ENCODE measurements around the gene CYP3A7. TPM values are rescaled to one million over a fixed set of nuclear protein-coding genes. Genes with fewer than 3 reads are reported as not detected.
"Not testable (repeated sequence)": the region's sequence is repeated elsewhere in the genome, so short reads cannot be mapped to it uniquely, and the experiment has no call there.

Gene CYP3A7
- total and polyA plus RNA-seq, 2 of the 4 experiments (the other 2 are of a cell fraction) = not detected

DNA sequence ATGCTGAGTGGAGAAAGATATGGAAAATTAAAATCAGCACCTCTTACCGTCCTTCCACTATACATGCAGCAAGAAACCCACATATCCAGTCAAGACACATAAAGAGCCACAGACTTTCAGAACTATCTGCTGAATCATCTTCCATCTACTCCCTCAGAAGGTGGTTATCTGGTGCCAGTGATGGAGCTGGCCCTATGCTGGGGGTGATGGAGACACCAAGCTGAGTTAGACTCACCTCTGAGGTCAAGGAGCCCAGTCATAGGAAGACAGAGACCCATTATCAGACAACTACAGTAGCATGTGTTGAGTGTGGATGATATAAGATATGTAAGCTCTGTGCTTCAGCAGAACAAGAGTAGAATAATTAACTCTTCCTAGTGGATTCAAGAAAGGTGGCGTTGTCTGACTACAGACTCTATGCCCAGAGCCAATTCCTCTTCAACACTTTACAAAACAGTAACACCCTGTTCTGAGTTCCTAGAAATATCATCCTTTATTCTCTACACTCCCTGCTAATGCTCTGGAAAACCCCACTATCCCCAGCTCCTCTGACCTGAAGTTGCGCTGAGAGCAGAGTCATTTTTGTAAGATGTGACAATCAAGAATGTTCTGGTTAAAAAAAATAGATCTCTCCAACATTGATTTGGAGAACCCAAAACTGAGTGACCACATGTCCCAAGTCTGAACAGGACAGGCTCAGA is 69.5 kb downstream of the CYP3A7 start:
- H3K79me1 ChIP-seq (ENCODE audit: low read depth in 1 of 2, low read length in 2 of 2) = no peaks in the 10 kb centered on the region
- no peak overlapping the region for H3K27ac ChIP-seq (ENCODE audit: insufficient read depth, low read length)
- no peak overlapping the region for H2AK5ac ChIP-seq (ENCODE audit: low read depth, low read length)
- no peak overlapping the region for H4K5ac ChIP-seq (ENCODE audit: low read depth, low read length)
- H3K9me1 ChIP-seq (ENCODE audit: insufficient read depth, low read length) = 0 out of 2 replicates have a peak, but pooled peaks cover 3% of the 10 kb centered on the region
- ATAC-seq (ENCODE audit: low read depth) (no peak), DNase-seq (no peak)
- no peak overlapping the region for H2BK120ac ChIP-seq (ENCODE audit: low read depth, low read length)
- intact Hi-C loops (cut with micrococcal nuclease) (no loop called here), in situ Hi-C loops (cut with MboI; ENCODE audit: low sequenced_read_pairs) (no loop called here), dilution Hi-C loops (cut with HindIII; ENCODE audit: low sequenced_read_pairs, unreplicated experiment) (no loop called here)
- H3K14ac ChIP-seq (replicated peaks; ENCODE audit: low read depth, low read length) = no peak overlapping the region
- ChIA-PET CTCF (no interaction called here), POLR2A (ENCODE audit: unreplicated experiment) (no interaction called here)
- WGBS, 2 experiments (ENCODE audit: extremely low coverage in 2 of 2, insufficient read length in 1 of 2) = no CpG with 5 or more reads among the region's 3 CpGs
- no peaks in the 10 kb centered on the region for H3K9me3 ChIP-seq (ENCODE audit: control insufficient read depth, insufficient read depth, low read length)
- no peak overlapping the region for H2AFZ ChIP-seq (replicated peaks; ENCODE audit: low read length, poor library complexity)
- no peak overlapping the region for H4K91ac ChIP-seq (ENCODE audit: insufficient read depth, low read depth, low read length)
- no peak overlapping the region for H4K8ac ChIP-seq (ENCODE audit: low read depth in 2 of 2, low read length in 2 of 2)
- no TSS peak for BruUV-seq (replicated peaks)
- H2BK15ac ChIP-seq (ENCODE audit: low read depth, low read length) = no peak overlapping the region
- no peaks in the 10 kb centered on the region for H4K20me1 ChIP-seq (ENCODE audit: insufficient read depth, low read length)
- no peaks in the 10 kb centered on the region for H3K27me3 ChIP-seq (ENCODE audit: control insufficient read depth, insufficient read depth, low read length)
- no peak overlapping the region for H2BK5ac ChIP-seq (ENCODE audit: low read depth, low read length, poor library complexity, severe bottlenecking)
- H2AK9ac ChIP-seq (replicated peaks; ENCODE audit: low read depth, low read length, poor library complexity) = no peak overlapping the region
- H3K56ac ChIP-seq (ENCODE audit: extremely low read depth, insufficient read depth, low read length) = no peak overlapping the region
- no peaks in the 10 kb centered on the region for H3K4me1 ChIP-seq (ENCODE audit: control insufficient read depth, insufficient read depth, low read length)
- H3K4me2 ChIP-seq (ENCODE audit: low read depth, low read length) = no peak overlapping the region
- no peak overlapping the region for H3K4ac ChIP-seq (ENCODE audit: low read depth, low read length)
- H2BK20ac ChIP-seq (ENCODE audit: low read depth, low read length) = no peak overlapping the region
- TF ChIP-seq CEBPB (IDR thresholded peaks at IDR 0.05; ENCODE audit: low read depth, low read length) = no peak
- TF ChIP-seq SMC3 (IDR thresholded peaks at IDR 0.05; ENCODE audit: low read depth, low read length) = no peak
- TF ChIP-seq POLR2A (IDR thresholded peaks at IDR 0.05; ENCODE audit: low read depth, low read length) = no peak
- TF ChIP-seq MAFK (IDR thresholded peaks at IDR 0.05; ENCODE audit: low read depth, low read length) = no peak
- no peak for TF ChIP-seq RAD21 (IDR thresholded peaks at IDR 0.05; ENCODE audit: low read length)
- TF ChIP-seq NFE2L2 (IDR thresholded peaks at IDR 0.05; ENCODE audit: low read depth, low read length) = no peak
- TF ChIP-seq, protein P1, sequence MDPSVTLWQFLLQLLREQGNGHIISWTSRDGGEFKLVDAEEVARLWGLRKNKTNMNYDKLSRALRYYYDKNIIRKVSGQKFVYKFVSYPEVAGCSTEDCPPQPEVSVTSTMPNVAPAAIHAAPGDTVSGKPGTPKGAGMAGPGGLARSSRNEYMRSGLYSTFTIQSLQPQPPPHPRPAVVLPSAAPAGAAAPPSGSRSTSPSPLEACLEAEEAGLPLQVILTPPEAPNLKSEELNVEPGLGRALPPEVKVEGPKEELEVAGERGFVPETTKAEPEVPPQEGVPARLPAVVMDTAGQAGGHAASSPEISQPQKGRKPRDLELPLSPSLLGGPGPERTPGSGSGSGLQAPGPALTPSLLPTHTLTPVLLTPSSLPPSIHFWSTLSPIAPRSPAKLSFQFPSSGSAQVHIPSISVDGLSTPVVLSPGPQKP (IDR thresholded peaks at IDR 0.05; ENCODE audit: borderline replicate concordance, low read depth, low read length) = no peak
- no peak overlapping the region for H3K23ac ChIP-seq (ENCODE audit: low read depth, low read length)
- H3K36me3 ChIP-seq (ENCODE audit: control insufficient read depth, insufficient read depth, low read length) = no peaks in the 10 kb centered on the region
- no peak overlapping the region for H3K9ac ChIP-seq (ENCODE audit: low read depth, low read length)
- H3K4me3 ChIP-seq (ENCODE audit: insufficient read depth, low read depth, low read length) = no peak overlapping the region
- H3K18ac ChIP-seq (ENCODE audit: low read depth, low read length) = no peak overlapping the region

DNA sequence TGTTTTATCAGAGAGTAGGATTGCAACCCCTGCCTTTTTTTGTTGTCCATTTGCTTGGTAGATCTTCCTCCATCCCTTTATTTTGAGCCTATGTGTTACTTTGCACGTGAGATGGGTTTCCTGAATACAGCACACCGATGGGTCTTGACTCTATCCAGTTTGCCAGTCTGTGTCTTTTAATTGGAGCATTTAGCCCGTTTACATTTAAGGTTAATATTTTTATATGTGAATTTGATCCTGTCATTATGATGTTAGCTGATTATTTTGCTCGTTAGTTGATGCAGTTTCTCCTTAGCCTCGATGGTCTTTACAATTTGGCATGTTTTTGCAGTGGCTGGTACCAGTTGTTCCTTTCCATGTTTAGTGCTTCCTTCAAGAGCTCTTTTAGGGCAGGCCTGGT is 77.1 kb downstream of the CYP3A7 start:
- H4K5ac ChIP-seq (ENCODE audit: low read depth, low read length); H2AFZ ChIP-seq (replicated peaks; ENCODE audit: low read length, poor library complexity); H2BK120ac ChIP-seq (ENCODE audit: low read depth, low read length); POLR2A ChIA-PET (ENCODE audit: unreplicated experiment); H4K20me1 ChIP-seq (ENCODE audit: insufficient read depth, low read length); H4K8ac ChIP-seq (ENCODE audit: low read depth in 2 of 2, low read length in 2 of 2); intact Hi-C loops (cut with micrococcal nuclease); DNase-seq; H3K79me1 ChIP-seq (ENCODE audit: low read depth in 1 of 2, low read length in 2 of 2); H2AK5ac ChIP-seq (ENCODE audit: low read depth, low read length); H3K9me3 ChIP-seq (ENCODE audit: control insufficient read depth, insufficient read depth, low read length); H3K18ac ChIP-seq (ENCODE audit: low read depth, low read length); H4K91ac ChIP-seq (ENCODE audit: insufficient read depth, low read depth, low read length); H3K14ac ChIP-seq (replicated peaks; ENCODE audit: low read depth, low read length); ATAC-seq (ENCODE audit: low read depth); H3K4me1 ChIP-seq (ENCODE audit: control insufficient read depth, insufficient read depth, low read length); H2BK20ac ChIP-seq (ENCODE audit: low read depth, low read length); dilution Hi-C loops (cut with HindIII; ENCODE audit: low sequenced_read_pairs, unreplicated experiment); H2BK15ac ChIP-seq (ENCODE audit: low read depth, low read length); H2AK9ac ChIP-seq (replicated peaks; ENCODE audit: low read depth, low read length, poor library complexity); CTCF ChIA-PET; H3K23ac ChIP-seq (ENCODE audit: low read depth, low read length); H3K36me3 ChIP-seq (ENCODE audit: control insufficient read depth, insufficient read depth, low read length); H3K27ac ChIP-seq (ENCODE audit: insufficient read depth, low read length); in situ Hi-C loops (cut with MboI; ENCODE audit: low sequenced_read_pairs); H3K4me2 ChIP-seq (ENCODE audit: low read depth, low read length); H3K9me1 ChIP-seq (ENCODE audit: insufficient read depth, low read length); H3K4ac ChIP-seq (ENCODE audit: low read depth, low read length); H3K56ac ChIP-seq (ENCODE audit: extremely low read depth, insufficient read depth, low read length); H2BK5ac ChIP-seq (ENCODE audit: low read depth, low read length, poor library complexity, severe bottlenecking); H3K27me3 ChIP-seq (ENCODE audit: control insufficient read depth, insufficient read depth, low read length); H3K9ac ChIP-seq (ENCODE audit: low read depth, low read length); H3K4me3 ChIP-seq (ENCODE audit: insufficient read depth, low read depth, low read length); BruUV-seq (replicated peaks): not testable (repeated sequence)
- WGBS, 2 experiments (ENCODE audit: extremely low coverage in 2 of 2, insufficient read length in 1 of 2) = no CpG with 5 or more reads among the region's 5 CpGs

All from IMR-90 (cell line).